ENCODE measurements around the gene NANOGP8. TPM values are rescaled to one million over a fixed set of nuclear protein-coding genes. Genes with fewer than 3 reads are reported as not detected.

The NANOGP8 gene
- total RNA-seq, 1 donor from 2014 or later, result not detected

DNA sequence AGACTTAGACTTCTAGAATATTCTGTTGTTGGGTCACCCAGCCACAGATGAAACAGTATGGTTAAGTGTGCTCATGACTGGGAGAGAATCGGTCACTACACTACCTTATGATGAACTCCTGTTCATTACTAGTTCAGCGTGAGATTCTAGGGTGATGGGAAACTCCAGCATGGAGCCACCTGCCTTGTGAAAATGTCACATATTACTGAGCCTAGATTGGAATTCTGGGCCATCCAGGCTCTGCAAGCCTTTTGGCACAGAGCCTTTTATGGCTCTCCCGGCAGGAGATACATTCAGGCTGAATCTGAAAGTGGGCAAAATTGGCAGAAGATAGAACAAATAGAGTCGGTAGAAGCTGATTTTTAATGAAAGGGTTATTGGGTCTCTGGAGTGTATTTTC lies 19.0 kb downstream of the NANOGP8 start:
- ATAC-seq (no peak), DNase-seq (no peak)
- Histone ChIP-seq H3K9me3 (no peaks in the 10 kb centered on the region), H3K36me3 (no peaks in the 10 kb centered on the region), H3K27ac (no peak overlapping the region), H3K27me3 (no peaks in the 10 kb centered on the region), H3K4me1 (no peaks in the 10 kb centered on the region), H3K4me3 (no peak overlapping the region)
- TF ChIP-seq, protein P1, sequence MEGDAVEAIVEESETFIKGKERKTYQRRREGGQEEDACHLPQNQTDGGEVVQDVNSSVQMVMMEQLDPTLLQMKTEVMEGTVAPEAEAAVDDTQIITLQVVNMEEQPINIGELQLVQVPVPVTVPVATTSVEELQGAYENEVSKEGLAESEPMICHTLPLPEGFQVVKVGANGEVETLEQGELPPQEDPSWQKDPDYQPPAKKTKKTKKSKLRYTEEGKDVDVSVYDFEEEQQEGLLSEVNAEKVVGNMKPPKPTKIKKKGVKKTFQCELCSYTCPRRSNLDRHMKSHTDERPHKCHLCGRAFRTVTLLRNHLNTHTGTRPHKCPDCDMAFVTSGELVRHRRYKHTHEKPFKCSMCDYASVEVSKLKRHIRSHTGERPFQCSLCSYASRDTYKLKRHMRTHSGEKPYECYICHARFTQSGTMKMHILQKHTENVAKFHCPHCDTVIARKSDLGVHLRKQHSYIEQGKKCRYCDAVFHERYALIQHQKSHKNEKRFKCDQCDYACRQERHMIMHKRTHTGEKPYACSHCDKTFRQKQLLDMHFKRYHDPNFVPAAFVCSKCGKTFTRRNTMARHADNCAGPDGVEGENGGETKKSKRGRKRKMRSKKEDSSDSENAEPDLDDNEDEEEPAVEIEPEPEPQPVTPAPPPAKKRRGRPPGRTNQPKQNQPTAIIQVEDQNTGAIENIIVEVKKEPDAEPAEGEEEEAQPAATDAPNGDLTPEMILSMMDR (IDR thresholded peaks at IDR 0.05), result no peak
- intact Hi-C loops (cut with DNase I), result no loop called here

DNA sequence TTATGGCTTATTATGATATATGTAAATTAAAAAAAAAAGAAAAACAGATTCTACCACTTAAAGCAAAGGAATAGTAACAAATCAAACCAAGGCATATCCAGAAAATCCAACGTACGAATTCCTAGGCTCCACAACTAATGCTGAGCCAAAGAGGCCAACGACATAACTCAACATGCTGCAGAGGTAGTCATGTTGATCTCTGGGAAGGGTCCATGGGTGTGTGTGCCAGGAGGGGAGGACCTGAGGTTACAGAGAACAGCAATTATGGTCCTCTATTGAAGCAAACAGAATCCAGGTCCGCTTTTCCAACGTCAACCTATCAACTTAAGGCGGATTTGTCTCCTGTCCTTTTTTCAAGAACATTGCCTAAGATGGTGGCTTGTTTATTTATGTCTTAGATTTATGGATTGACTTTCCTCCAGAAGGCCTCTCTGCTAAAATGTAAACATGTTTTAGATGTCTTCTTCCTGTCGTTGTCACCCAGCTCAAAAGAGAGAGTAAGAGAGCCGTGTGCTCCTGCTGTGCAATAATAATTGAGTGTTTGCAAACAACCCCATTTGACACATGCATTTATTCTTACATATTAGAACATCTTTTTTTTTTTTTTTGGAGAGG lies 20.4 kb downstream of the NANOGP8 start:
- DNase-seq (no peak), ATAC-seq (no peak)
- Histone ChIP-seq H3K4me3 (no peak overlapping the region), H3K27me3 (no peaks in the 10 kb centered on the region), H3K36me3 (no peaks in the 10 kb centered on the region), H3K27ac (no peak overlapping the region), H3K4me1 (no peaks in the 10 kb centered on the region), H3K9me3 (no peaks in the 10 kb centered on the region)
- intact Hi-C loops (cut with DNase I), result no loop called here
- TF ChIP-seq, protein P1 (IDR thresholded peaks at IDR 0.05), result no peak

DNA sequence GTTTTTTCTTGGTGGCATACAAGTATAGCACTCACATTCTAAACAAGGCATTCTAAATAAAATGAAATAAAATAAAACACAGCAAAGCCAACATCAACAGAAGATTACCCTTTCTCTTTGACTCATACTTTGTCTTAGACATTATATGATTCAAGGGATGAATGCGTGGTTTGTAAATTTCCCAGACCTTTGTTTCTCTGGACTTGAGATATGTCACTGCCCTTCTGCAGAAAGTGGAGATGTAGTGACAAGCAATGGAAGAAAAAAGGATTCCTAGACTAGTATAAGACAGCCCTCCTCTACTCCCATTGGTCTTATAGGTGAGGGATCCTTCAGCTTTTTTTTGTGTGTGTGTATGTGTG lies 22.4 kb downstream of the NANOGP8 start:
- no peak overlapping the region for H3K4me3 ChIP-seq
- H3K4me1 ChIP-seq, result no peaks in the 10 kb centered on the region
- DNase-seq (no peak), ATAC-seq (no peak)
- H3K27ac ChIP-seq, result no peak overlapping the region
- no peaks in the 10 kb centered on the region for H3K36me3 ChIP-seq
- no peaks in the 10 kb centered on the region for H3K9me3 ChIP-seq
- intact Hi-C loops (cut with DNase I), result no loop called here
- H3K27me3 ChIP-seq, result no peaks in the 10 kb centered on the region
- TF ChIP-seq, protein P1 (IDR thresholded peaks at IDR 0.05), result no peak

DNA sequence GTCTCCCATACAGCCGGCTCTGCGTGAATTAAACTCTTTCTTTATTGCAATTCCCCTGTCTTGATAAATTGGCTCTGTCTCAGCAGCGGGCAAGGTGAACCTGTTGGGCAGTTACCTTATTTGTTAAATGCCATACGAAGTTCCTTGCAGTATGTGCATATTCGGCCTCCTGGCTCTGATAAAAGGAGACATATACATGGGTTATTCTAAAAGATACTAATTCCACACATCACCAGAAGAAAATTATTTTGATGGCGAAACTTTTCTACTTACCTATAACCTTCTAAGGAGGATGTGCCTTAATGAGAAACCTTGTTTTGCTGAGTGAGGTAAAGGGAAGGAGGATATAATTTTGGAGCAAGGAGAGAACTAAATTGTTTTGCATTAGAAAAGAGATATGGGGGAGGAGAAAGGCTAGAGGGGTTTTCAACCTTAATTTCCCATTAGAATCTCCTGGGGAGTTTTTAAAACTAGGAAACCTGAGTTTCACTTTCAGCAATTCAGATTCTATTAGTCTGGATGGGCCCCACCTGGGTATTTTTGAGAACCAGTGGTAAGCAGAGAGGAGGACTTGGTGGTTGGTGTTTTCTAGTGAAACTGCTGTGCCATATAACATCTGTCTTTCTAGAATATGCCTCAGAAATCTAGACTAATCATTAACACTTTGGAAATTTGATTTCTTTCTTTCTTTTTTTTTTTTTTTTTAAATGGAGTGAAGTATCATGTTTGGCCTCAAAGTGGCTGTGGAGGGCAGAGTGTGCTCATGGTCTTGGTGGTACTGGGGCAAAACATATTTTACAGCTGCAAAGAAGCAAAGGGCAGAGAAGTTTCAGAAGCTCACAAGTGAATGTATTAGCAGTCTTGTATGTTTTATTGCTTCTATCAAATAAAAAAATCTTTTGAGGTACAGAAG lies 23.0 kb downstream of the NANOGP8 start:
- Histone ChIP-seq H3K4me3 (no peak overlapping the region), H3K4me1 (no peaks in the 10 kb centered on the region), H3K9me3 (no peaks in the 10 kb centered on the region), H3K36me3 (no peaks in the 10 kb centered on the region), H3K27me3 (no peaks in the 10 kb centered on the region), H3K27ac (no peak overlapping the region)
- intact Hi-C loops (cut with DNase I), result no loop called here
- no peak for ATAC-seq
- no peak for DNase-seq
- TF ChIP-seq, protein P1 (IDR thresholded peaks at IDR 0.05), result no peak

DNA sequence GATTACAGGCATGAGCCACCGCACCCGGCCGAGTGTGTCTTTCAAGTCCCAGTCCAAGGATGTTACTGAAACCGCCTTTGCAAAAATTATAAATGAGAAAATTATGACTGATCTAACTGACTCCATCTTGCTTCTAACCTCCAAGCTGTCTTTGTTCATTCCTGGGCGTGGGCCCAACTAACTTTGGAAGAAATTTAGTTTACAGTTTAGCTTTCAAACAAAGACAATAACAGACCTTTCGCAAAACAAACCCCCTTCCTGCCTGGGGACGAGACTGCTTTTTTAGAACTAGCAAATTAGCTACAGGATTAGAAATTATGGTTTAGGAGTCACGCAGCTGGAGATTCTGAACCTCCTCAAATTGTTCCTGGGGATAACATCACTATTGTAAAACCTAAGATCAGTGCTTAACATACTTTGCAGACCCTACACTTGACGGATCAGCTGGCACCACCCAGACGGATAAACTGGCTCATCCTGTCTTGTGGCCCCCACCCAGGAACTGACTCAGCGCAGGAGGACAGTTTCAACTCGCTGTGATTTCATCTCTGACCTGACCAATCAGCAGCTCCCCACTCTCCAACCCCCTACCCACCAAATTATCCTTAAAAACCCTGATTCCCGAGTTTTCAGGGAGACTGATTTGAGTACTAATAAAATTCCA lies 23.8 kb downstream of the NANOGP8 start:
- intact Hi-C loops (cut with DNase I), result no loop called here

More for the DNA sequence above, 23.8 kb downstream of the NANOGP8 start:
- Histone ChIP-seq H3K4me1 (no peaks in the 10 kb centered on the region), H3K36me3 (no peaks in the 10 kb centered on the region), H3K27me3 (no peaks in the 10 kb centered on the region), H3K4me3 (no peak overlapping the region), H3K9me3 (no peaks in the 10 kb centered on the region), H3K27ac (no peak overlapping the region)
- ATAC-seq, result no peak
- no peak for DNase-seq
- TF ChIP-seq, protein P1 (IDR thresholded peaks at IDR 0.05), result no peak
